Measurements from ENCODE around the gene OR6S1. TPM values are rescaled to one million over a fixed set of nuclear protein-coding genes. Genes with fewer than 3 reads are reported as not detected.
"Not testable (repeated sequence)": the region's sequence is repeated elsewhere in the genome, so short reads cannot be mapped to it uniquely, and the experiment has no call there.

OR6S1 gene
- polyA plus RNA-seq, 1 donor (not counting 4 experiments of a cell fraction or from before 2014, with no cell fraction given) = not detected

GRCh38 chr14:20667957-20668356, 26.5 kb upstream of the OR6S1 start:
- H3K4me1 ChIP-seq (ENCODE audit: control insufficient read depth, extremely low read depth, insufficient read depth, low read length) = no peaks in the 10 kb centered on the region
- FAIRE-seq = no peak
- TF ChIP-seq EZH2 (IDR thresholded peaks at IDR 0.05; ENCODE audit: low read length) (no peak), CTCF (optimal IDR thresholded peaks at IDR 0.05 in 1 of 3, IDR thresholded peaks at IDR 0.05 in 1 of 3, conservative IDR thresholded peaks at IDR 0.05 in 1 of 3; ENCODE audit: extremely low read depth in 1 of 3, insufficient read depth in 2 of 3, low read length in 3 of 3) (no peak)

GRCh38 chr14:20666400-20666961, 25.0 kb upstream of the OR6S1 start:
- H3K27me3 ChIP-seq (ENCODE audit: control insufficient read depth, extremely low read depth, insufficient read depth, low read length); H3K9ac ChIP-seq (ENCODE audit: control insufficient read depth, extremely low read depth, insufficient read depth, low read length); H3K79me2 ChIP-seq (ENCODE audit: control insufficient read depth, insufficient read depth, low read length); H3K36me3 ChIP-seq (ENCODE audit: control insufficient read depth in 2 of 2, extremely low read depth in 1 of 2, insufficient read depth in 2 of 2, low read length in 2 of 2); dilution Hi-C loops (cut with MboI; ENCODE audit: extremely low pct_ligation_motif_present, low sequenced_read_pairs); H3K4me3 ChIP-seq (ENCODE audit: control insufficient read depth in 2 of 3, extremely low read depth in 1 of 3, insufficient read depth in 2 of 3, low read depth in 1 of 3, low read length in 3 of 3); H3K27ac ChIP-seq (ENCODE audit: control insufficient read depth, insufficient read depth, low read length); H3K4me1 ChIP-seq (ENCODE audit: control insufficient read depth, extremely low read depth, insufficient read depth, low read length); H3K9me1 ChIP-seq (ENCODE audit: control insufficient read depth, extremely low read depth, insufficient read depth, low read length); H4K20me1 ChIP-seq (ENCODE audit: control insufficient read depth, extremely low read depth, insufficient read depth, low read length); H3K4me2 ChIP-seq (ENCODE audit: control insufficient read depth, extremely low read depth, insufficient read depth, low read depth, low read length); H3K9me3 ChIP-seq (ENCODE audit: control insufficient read depth, low read depth, low read length); FAIRE-seq; DNase-seq (ENCODE audit: low read depth, low spot score); H2AFZ ChIP-seq (ENCODE audit: control insufficient read depth, low read length): not testable (repeated sequence)

More at GRCh38 chr14:20667957-20668356, 26.5 kb upstream of the OR6S1 start:
- no peaks in the 10 kb centered on the region for H3K36me3 ChIP-seq (ENCODE audit: control insufficient read depth in 2 of 2, extremely low read depth in 1 of 2, insufficient read depth in 2 of 2, low read length in 2 of 2)
- H3K27ac ChIP-seq (ENCODE audit: control insufficient read depth, insufficient read depth, low read length) = no peak overlapping the region
- no peaks in the 10 kb centered on the region for H3K9me1 ChIP-seq (ENCODE audit: control insufficient read depth, extremely low read depth, insufficient read depth, low read length)
- no peak overlapping the region for H3K4me3 ChIP-seq (ENCODE audit: control insufficient read depth in 2 of 3, extremely low read depth in 1 of 3, insufficient read depth in 2 of 3, low read depth in 1 of 3, low read length in 3 of 3)
- H3K9me3 ChIP-seq (ENCODE audit: control insufficient read depth, low read depth, low read length) = no peaks in the 10 kb centered on the region
- no peak overlapping the region for H3K9ac ChIP-seq (ENCODE audit: control insufficient read depth, extremely low read depth, insufficient read depth, low read length)
- no peak overlapping the region for H2AFZ ChIP-seq (ENCODE audit: control insufficient read depth, low read length)
- dilution Hi-C loops (cut with MboI; ENCODE audit: extremely low pct_ligation_motif_present, low sequenced_read_pairs) = no loop called here
- no peaks in the 10 kb centered on the region for H4K20me1 ChIP-seq (ENCODE audit: control insufficient read depth, extremely low read depth, insufficient read depth, low read length)
- no peak overlapping the region for H3K4me2 ChIP-seq (ENCODE audit: control insufficient read depth, extremely low read depth, insufficient read depth, low read depth, low read length)
- no peaks in the 10 kb centered on the region for H3K79me2 ChIP-seq (ENCODE audit: control insufficient read depth, insufficient read depth, low read length)
- no peak for DNase-seq (ENCODE audit: low read depth, low spot score)
- no peaks in the 10 kb centered on the region for H3K27me3 ChIP-seq (ENCODE audit: control insufficient read depth, extremely low read depth, insufficient read depth, low read length)

Data from keratinocyte (primary cell).